Right renal pelvis (tissue), 4 donors: ENCODE results near the gene FAM174B. TPM values are rescaled to one million over a fixed set of nuclear protein-coding genes. Genes with fewer than 3 reads are reported as not detected.
"Not testable (repeated sequence)": the region's sequence is repeated elsewhere in the genome, so short reads cannot be mapped to it uniquely, and the experiment has no call there.

Source experiments
- DNase-seq, 4 donors: peaks; one replicate each; pipeline ENCODE4 v3.0.0-alpha.2; 2013; ENCODE audit warnings: low read depth in 4 of 4, low spot score in 3 of 4, missing footprints in 1 of 4
- polyA plus RNA-seq, 4 donors: library from polyadenylated mRNA; unstranded; fragments of 120-200 nt; gene quantifications; one replicate each; pipeline ENCODE4 v1.2.1, GENCODE V29; 2013; ENCODE audit not compliant: insufficient read length in 4 of 4

The FAM174B gene
- polyA plus RNA-seq, 4 donors: 28.3 to 37.9 (median 32.6) TPM

GRCh38 chr15:92621972-92622533, 33.5 kb downstream of the FAM174B start:
- DNase-seq: no peak

- DNase-seq: no peak
These were observed 34.6 kb downstream of the FAM174B start for GRCh38 chr15:92620991-92621390.

GRCh38 chr15:92619145-92620101, 36.2 kb downstream of the FAM174B start:
- no peak for DNase-seq

- no peak for DNase-seq
These were observed 37.7 kb downstream of the FAM174B start for GRCh38 chr15:92617549-92618520.

- DNase-seq: no peak
These were observed 38.7 kb downstream of the FAM174B start for GRCh38 chr15:92616621-92617548.

- DNase-seq: no peak
These were observed 40.5 kb downstream of the FAM174B start for GRCh38 chr15:92614791-92615785.

- no peak for DNase-seq
These were observed 41.3 kb downstream of the FAM174B start for GRCh38 chr15:92614301-92614700.

GRCh38 chr15:92613841-92614240, 41.7 kb downstream of the FAM174B start:
- DNase-seq: no peak

GRCh38 chr15:92612891-92613290, 42.7 kb downstream of the FAM174B start:
- no peak for DNase-seq

- DNase-seq: no peak
These were observed 43.4 kb downstream of the FAM174B start for GRCh38 chr15:92611995-92612745.

- no peak for DNase-seq
These were observed 44.4 kb downstream of the FAM174B start for GRCh38 chr15:92611150-92611549.

GRCh38 chr15:92610101-92610520, 45.5 kb downstream of the FAM174B start:
- no peak for DNase-seq

- DNase-seq: no peak
These were observed 46.5 kb downstream of the FAM174B start for GRCh38 chr15:92608866-92609700.

- not testable (repeated sequence) for DNase-seq
These were observed 48.8 kb downstream of the FAM174B start for GRCh38 chr15:92606836-92607150.

GRCh38 chr15:92606126-92606835, 49.3 kb downstream of the FAM174B start:
- no peak for DNase-seq

- no peak for DNase-seq
These were observed 50.2 kb downstream of the FAM174B start for GRCh38 chr15:92605225-92605944.
